Coronary artery (tissue), 2 donors: ENCODE data around the gene TSSK3.
"Not testable (repeated sequence)": the region's sequence is repeated elsewhere in the genome, so short reads cannot be mapped to it uniquely, and the experiment has no call there.

ENCODE experiments used
- DNase-seq: peaks from one replicate; pipeline ENCODE4 v3.0.0-alpha.2; 2017; ENCODE audit warnings: low spot score
- H3K27ac ChIP-seq, 2 donors: fragments of 200-600 bp; sonication (generic); one replicate each; pipeline ENCODE4 v1.5.1; 2016 to 2019
- H3K4me3 ChIP-seq: fragments of 200-600 bp; sonication (generic); 2 replicates; pipeline ENCODE4 v1.5.1; 2016; ENCODE audit warnings: mild to moderate bottlenecking, moderate library complexity
- TF ChIP-seq, protein P1 (sequence below): fragments of 200-600 bp; sonication (generic); IDR thresholded peaks from one replicate; pipeline ENCODE4 v1.5.1; 2019; ENCODE audit warnings: antibody characterized with exemption

The TSSK3 gene

DNA sequence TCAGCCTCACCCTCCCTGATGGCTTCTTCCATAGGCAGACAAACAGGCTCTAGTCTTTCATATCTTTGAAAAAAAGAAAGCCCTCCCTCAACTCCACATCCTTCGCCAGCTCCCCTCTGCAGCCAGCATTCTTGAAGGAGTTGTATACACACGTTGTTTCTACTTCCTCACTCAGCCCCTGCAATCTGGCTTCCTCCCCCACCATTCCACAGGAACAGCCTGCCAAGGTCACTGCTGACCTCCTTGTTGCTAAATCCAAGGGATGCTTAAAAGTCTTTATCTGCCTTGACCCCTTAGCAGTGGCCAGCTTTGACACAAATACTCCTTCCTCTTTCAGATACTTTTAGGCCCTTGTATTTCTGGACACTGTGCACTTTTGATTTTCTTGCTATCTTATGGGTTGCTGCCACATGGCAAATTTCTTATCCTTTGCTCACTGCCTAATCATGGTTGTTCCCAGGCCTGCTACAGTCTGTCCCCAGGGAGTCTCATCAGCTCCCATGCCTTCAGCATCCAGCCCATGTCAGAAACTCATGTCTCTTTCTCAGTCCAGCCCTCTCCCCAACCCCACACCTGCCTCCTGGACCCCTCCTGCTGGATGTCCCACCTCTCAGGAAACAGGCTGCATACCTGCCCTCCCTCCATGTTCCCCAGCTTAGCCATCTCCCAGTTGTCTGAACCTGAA is 8.3 kb upstream of the TSSK3 start:
- TF ChIP-seq, protein P1, sequence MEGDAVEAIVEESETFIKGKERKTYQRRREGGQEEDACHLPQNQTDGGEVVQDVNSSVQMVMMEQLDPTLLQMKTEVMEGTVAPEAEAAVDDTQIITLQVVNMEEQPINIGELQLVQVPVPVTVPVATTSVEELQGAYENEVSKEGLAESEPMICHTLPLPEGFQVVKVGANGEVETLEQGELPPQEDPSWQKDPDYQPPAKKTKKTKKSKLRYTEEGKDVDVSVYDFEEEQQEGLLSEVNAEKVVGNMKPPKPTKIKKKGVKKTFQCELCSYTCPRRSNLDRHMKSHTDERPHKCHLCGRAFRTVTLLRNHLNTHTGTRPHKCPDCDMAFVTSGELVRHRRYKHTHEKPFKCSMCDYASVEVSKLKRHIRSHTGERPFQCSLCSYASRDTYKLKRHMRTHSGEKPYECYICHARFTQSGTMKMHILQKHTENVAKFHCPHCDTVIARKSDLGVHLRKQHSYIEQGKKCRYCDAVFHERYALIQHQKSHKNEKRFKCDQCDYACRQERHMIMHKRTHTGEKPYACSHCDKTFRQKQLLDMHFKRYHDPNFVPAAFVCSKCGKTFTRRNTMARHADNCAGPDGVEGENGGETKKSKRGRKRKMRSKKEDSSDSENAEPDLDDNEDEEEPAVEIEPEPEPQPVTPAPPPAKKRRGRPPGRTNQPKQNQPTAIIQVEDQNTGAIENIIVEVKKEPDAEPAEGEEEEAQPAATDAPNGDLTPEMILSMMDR: no peak
- DNase-seq: no peak
- Histone ChIP-seq H3K4me3 (peak overlapping the region; percentile 11), H3K27ac (peak overlapping the region in 1 of 2 donors; percentile 79)

DNA sequence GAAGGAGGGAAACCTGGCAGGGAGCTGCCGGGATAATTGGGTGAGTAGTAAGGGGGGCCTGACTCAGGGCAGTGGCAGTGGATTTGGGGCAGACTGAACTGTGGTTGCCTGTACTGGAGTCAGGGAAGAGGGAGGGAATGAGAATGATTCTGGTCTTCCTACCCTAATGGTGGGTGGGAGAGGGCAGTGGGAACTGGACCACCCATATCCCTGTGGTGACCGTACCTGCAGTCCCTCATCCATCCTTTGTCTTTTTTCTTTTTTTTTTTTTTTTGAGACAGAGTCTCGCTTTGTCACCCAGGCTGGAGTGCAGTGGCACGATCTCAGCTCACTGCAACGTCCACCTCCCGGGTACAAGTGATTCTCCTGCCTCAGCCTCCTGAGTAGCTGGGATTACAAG is 6.6 kb upstream of the TSSK3 start:
- DNase-seq, H3K27ac ChIP-seq, H3K4me3 ChIP-seq: not testable (repeated sequence)

DNA sequence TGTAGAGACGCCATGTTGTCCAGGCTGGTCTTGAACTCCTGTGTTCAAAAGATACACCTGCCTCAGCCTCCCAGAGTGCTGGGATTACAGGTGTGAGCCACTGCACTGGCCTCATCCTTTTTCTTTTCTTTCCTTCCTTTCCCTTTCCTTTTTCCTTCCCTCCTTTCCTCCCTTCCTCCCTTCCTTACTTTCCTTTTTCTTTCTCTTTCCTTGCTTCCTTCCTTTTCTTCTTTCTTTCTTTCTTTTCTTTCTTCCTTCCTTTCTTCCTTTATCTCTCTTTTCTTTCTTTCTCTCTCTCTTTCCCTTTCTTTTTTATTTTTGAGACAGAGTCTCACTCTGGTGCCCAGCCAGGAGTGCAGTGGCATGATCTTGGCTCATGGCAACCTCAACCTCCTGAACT is 5.9 kb upstream of the TSSK3 start:
- no peak for DNase-seq
- H3K27ac ChIP-seq: no peak overlapping the region
- TF ChIP-seq, protein P1: no peak
- H3K4me3 ChIP-seq: no peak overlapping the region

DNA sequence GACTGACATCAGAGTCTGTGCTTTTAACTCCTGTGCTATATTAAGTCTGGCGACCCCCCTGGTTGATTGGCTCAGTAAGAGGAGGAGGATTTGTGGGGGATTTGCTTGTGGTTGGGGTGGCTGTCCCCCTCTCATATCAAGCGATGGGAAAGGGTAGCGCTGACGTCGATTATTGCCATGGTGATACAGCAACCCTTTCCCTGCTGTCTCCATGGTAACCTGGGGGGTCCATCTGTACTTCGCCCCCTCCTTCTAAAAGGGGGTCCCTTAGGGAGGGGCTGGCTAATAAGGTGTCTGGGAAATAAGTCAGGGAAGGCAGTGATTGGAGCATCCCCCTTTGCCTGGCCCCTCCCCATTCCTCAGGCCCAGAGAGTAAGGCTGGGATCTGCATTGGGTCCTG is 4.7 kb upstream of the TSSK3 start:
- Histone ChIP-seq H3K4me3 (no peak overlapping the region), H3K27ac (no peak overlapping the region)
- DNase-seq: no peak
- TF ChIP-seq, protein P1: no peak

DNA sequence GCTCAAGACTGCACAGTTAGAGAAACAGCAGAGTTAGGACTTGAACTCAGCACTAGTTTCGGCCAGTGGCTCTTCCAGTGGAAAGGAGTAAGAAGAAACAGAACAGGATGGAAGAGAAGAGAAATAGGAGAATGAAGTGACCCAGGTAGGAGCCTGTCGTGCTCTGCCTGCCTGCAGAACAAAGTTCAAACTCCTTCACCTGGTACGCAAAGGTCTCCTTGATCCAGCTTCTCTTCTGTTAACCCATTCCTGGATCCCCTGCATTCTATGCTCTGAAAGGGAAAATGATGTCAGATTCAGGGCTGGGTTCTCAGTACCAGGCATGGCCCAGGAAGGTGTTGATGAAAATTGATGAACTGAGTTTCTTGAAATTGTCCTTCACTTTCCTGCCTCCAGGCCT is 3.9 kb upstream of the TSSK3 start:
- H3K27ac ChIP-seq: no peak overlapping the region
- DNase-seq: no peak
- H3K4me3 ChIP-seq: no peak overlapping the region
- TF ChIP-seq, protein P1: no peak

DNA sequence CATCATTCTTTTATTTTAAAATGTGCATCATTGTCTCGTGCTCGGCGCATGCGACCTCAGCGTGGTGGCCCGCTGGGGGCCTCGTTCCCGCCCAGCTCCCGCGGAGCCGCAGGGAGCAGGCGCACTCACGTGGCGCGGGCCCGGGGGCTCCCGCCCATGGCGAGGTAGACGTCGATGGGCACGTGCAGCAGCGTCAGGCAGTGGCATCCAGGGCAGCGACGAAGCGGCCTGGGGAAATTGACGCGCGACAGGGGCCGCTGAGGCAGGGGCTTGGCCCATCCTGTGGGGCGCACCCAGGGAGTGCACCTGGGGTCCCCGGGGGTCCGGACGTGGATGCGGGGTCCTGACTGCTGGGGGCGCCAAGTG is 1.0 kb upstream of the TSSK3 start:
- Histone ChIP-seq H3K27ac (peak overlapping the region; percentile 16 to 65), H3K4me3 (peak overlapping the region; percentile 74)
- TF ChIP-seq, protein P1: no peak
- no peak for DNase-seq

DNA sequence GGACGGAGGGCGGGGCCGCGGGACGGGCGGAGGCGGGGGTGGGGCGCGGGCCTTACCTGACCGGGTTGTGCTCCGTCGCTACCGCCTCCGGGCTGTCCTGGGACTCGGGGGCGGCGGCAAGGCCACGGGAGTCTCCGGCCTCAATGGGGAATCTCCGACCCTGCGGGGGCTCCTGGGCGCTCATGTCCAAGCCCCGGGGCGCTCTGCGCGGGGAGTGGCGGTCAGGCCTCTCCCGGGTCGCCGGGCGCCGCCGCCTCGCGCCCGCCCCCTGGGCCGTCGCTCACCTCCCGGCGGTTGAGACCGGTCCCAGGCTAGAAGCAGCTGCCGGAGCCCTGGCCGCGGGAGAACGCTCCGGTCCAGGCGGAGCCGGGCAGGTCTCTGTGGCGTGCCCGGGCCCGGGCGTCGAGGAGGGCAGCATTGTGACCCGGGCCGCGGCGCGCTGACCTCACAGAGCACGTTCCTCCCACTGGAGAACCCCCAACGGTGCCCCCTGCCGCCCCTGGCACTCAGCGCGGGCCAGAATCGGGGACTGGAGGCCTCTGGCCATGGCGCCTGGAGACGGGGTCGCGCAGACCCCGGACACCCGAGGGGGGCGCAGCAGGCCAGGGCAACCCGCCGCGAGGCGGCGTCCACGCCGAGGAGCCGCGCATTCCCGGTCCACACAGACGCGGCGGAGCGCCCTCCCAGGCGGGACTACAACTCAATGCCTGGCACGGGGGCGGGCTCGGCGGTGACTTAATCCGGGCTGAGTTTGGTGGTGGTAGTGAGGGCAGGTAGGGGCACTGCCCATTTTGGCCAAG is 465 bp upstream of the TSSK3 start:
- H3K4me3 ChIP-seq: peak overlapping the region; percentile 74
- H3K27ac ChIP-seq: peak overlapping the region; percentile 36 to 65
- TF ChIP-seq, protein P1: no peak
- DNase-seq: peak; percentile 77
